Measurements from ENCODE around the gene GPSM3.
"Not testable (repeated sequence)": the region's sequence is repeated elsewhere in the genome, so short reads cannot be mapped to it uniquely, and the experiment has no call there.

GPSM3 gene

DNA sequence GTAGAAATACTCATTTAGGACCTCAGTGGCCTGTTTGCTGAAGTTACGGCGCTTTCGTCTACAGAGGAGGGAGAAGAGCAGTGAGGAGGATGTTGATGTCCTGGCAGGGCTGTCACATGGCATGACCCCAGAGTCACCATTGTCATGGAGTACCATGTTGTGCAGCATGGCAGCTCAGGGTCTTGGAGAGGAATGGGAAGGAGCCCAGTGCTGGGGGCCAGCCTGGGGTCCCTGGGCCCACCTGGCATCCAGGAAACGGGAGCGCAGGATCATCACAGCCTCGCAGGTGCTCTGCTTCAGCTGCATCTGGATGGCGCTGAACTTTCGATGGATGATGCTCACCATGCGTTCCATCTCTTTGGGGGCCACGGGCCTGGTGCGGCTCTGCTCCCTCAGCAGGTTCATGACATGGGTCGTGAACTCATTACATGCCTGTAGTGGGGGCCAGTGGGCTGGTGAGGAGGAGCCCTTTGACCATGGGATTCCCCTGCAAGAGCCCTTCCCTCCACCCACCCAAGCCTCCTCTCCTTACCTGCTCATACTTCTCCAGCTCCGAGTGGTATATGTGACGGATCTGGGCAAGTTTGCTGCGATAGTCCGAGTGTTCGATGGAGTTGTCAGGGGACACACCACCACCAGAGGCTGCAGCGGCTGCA is 4.6 kb downstream of the GPSM3 start:
- not testable (repeated sequence) for DNase-seq (ENCODE audit: low read depth in 2 of 2)

- DNase-seq (ENCODE audit: low read depth in 2 of 2), result no peak
Observed at GRCh38 chr6:32187009-32187709, 5.3 kb downstream of the GPSM3 start.

- DNase-seq (ENCODE audit: low read depth in 2 of 2), result not testable (repeated sequence)
Observed at GRCh38 chr6:32186151-32186840, 6.1 kb downstream of the GPSM3 start.

DNA sequence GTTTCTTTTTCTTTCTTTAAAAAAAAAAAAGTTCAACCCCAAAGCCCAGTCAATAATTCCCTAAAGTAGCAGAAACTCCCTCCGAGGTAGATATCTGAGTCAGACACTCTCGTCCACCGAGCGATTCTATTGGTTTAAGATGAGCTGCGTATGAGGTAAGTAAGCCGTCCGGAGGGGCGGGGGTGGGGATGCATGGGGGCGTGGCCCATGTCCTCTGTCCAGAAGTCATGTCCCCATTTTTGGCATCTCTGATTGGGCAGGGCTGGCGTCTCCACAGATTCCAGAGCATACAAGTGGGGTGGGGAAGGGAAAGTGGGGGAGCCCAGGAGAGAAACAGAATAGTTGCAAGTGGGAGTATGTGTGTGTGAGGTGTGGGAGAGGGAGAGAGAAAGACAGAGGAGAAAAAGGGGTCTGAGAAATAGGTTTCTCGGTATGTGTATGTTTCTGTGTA is 6.7 kb downstream of the GPSM3 start:
- DNase-seq (ENCODE audit: low read depth in 2 of 2), result peak; percentile 36 to 39

- DNase-seq (ENCODE audit: low read depth in 2 of 2), result no peak
Observed at GRCh38 chr6:32184084-32184640, 8.3 kb downstream of the GPSM3 start, which contains the start of gene AGER. Gene AGER, minus strand, starts transcription at chr6:32184253. Its CDS starts 31 bp downstream, at chr6:32184222.

GRCh38 chr6:32183483-32184083 is 8.9 kb downstream of the GPSM3 start:
- DNase-seq (ENCODE audit: low read depth in 2 of 2), result no peak

DNA sequence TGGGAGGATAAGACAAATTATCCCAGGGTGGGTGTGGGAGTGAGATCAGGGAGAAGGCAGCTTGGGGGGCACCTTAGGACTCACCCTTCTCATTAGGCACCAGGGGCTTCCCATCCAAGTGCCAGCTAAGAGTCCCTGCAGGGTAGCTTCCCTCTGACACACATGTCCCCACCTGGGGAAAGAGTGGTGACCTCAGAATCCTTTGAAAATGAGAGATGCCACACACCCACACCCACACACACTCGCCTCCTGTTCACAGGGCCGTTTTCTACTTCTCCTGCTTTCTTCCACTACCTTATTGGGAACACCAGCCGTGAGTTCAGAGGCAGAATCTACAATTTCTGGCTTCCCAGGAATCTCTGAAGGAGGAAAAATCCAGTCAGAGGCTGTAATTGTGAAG is 9.4 kb downstream of the GPSM3 start:
- no peak for DNase-seq (ENCODE audit: low read depth in 2 of 2)

DNA sequence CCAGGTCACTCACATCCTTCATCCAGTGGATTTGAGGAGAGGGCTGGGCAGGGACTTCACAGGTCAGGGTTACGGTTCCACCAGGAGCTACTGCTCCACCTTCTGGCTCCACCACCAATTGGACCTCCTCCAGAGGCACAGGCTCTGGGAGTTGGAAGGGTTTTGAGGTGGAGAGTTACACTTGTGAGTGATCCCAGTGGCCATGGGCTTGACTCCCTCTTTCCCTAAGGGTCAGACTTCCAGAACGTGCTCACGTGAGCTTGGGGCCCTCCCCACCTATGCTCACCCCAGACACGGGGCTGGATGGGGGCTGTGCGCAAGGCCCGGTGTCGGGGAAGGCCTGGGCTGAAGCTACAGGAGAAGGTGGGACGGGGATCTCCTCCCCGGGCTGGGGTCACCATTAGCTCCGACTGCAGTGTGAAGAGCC is 9.9 kb downstream of the GPSM3 start:
- no peak for DNase-seq (ENCODE audit: low read depth in 2 of 2)

DNA sequence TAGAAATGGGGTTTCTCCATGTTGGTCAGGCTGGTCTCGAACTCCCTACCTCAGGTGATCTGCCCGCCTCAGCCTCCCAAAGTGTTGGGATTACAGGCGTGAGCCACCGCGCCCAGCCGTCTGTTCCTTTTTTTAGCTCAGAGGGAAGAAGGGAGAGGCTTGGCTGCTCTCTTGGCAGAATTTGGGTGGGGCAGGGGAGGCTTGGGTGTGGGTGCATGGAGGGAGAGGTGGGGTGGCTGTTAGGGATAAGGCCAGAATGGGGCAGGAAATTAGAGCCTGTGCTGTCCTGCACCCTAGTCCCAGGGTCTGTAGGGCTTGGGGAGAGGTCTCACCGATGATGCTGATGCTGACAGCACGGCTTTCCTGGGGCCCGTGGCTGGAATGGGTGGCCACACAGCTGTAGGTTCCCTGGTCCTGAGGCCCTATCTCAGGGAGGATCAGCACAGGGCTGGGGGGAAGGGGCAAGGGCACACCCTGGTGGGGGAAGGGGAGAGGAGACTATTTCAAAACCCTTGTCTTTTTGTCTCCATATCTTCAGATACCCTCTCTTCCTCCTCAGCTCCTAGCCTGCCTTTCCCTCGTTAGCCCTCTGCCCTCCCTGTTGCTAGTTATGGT is 10.4 kb downstream of the GPSM3 start:
- DNase-seq (ENCODE audit: low read depth in 2 of 2), result no peak

- no peak for DNase-seq (ENCODE audit: low read depth in 2 of 2)
Observed at GRCh38 chr6:32181148-32181702, 11.2 kb downstream of the GPSM3 start.

GRCh38 chr6:32179766-32180405 is 12.6 kb downstream of the GPSM3 start:
- no peak for DNase-seq (ENCODE audit: low read depth in 2 of 2)

DNA sequence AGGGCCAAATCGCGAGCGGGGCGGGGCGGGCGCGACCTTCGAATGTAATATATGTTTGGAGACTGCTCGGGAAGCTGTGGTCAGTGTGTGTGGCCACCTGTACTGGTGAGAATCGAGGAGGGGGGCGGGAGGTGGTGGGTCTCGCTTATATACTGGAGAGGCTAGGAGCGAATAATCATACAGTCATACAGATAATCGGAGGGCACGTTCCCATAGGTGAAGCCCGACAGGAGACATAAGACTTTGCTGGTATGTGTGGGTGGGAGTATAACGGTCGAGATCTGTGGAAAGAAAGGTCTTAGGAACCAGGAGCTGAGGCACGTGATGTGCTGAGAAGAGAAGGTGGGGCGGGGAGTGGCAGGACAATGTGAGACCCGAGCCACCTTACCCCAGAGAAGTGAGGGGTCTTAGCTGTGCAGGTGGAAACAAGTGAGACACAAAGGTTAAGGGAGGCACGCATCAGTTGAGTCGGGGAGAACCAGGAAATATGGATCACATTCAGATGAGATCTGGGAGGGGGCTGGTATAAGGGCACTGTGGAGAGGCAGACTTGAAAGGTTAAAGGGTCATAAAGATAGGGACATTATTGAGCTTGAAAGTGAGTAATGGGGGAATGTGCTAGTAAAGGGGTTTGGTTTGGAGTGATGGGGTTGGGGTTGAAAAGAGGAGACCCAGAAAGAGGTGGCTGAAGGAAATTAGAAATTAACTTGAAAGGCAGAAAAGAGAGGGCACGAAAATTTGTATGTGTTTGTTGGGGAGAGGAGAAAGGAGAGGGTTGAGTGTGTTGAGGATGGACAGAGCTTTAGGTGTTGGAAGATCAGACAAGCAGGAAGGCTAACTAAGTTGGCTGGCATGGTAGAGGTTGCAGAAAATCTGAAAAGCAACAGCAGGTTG is 13.6 kb downstream of the GPSM3 start:
- no peak for DNase-seq (ENCODE audit: low read depth in 2 of 2)

DNA sequence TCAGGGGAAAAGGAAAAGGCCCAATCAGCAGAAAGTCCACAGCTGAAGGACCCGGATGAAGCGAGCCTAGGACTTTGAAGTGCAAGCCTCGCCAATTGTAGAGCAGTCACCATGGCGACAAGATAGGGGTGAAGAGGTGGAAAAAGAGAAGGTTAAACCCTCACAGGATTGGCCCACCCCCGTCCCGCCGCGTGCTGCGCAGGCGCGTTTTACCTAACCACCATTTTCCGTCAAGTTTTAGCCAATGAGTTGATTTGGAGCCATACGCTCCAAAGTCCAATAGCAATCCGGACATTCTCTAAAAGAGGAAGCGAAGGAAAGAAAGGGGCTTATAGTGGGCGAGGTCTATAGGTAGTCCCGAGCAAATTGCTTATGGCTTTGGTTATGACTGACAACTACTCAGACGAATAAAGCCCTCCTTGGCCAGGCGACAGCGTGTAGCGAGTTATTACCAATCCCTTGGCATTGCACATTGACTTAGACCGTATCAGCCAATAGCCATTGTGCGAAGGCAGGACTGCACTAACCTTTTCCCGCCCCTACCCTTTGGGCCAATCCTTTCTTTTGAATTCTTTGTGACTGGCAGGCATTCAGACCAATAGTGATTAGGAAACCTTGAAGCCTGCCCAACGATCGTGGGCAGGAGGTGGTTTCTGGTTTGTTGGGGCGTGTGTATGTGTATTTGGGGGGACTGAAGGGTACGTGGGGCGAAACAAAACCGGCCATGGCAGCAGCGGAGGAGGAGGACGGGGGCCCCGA is 14.5 kb downstream of the GPSM3 start, which contains the start of gene RNF5:
Gene RNF5, plus strand, starts transcription at position 618 of the 759 bp plus-strand sequence. Its CDS starts 107 bp downstream, at position 725.
- peak; percentile 87 to 92 for DNase-seq (ENCODE audit: low read depth in 2 of 2)

DNA sequence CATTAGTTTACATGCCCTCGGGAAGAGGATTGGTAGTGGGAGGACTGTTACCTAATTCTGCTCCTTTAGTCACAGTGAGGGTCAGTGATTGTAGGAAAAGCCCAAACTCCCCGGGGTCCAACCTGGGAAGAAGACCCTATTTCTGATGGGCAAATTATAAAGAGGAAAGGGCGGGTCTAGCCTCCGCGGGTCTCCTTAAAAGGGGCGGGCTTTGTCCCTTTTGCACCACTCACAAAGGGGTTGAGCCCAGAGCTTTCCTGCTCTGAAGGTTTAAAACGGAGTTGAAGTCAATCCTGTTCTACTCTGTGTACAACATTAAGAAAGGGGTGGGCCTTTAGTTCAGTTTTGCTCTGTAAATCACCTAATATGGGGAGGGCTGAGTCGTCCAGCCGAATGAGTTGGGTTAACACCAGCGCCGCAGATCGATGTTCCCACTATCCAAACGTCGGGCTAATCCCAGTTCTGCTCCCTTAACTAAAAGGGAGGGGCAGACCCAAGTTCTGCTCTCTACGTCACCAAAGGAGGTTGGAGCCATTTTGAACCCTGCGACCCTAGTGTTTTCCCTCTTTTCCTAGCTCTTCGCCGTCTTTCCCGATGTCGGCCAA is 15.2 kb downstream of the GPSM3 start:
- DNase-seq (ENCODE audit: low read depth in 2 of 2), result no peak

DNA sequence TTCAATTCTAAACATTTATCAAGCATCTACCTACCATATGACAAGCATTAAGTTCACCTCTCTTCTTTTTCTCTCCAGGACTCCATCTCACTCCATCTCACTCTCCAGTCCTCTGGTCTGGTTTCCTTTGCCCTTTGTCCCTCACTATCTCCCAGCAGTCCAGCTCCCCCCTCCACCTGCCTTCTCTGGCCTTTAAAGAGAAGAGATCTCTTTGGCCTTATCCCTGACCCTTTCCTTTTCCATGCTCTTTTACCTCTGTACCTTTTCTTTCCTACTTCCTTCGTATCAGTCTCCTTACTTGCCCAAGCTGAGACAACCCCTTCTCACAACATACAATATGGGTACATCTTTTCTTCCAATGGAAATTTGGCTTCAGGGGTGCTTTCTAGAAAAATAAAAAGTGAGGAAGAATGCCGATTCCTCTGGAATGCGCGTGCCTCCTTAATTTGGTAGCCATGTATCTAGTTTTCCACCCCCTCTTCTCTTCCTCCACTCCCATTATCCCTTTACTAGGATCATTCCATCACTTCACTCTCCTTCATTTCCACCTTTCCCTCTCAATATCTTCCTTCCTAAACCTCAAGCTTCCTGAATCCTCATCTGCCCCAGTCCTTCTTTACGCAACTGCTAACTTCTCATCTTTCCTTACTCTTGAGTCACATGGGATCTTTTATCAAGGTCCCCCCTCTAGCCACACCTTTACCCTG is 15.8 kb downstream of the GPSM3 start:
- DNase-seq (ENCODE audit: low read depth in 2 of 2), result no peak

DNA sequence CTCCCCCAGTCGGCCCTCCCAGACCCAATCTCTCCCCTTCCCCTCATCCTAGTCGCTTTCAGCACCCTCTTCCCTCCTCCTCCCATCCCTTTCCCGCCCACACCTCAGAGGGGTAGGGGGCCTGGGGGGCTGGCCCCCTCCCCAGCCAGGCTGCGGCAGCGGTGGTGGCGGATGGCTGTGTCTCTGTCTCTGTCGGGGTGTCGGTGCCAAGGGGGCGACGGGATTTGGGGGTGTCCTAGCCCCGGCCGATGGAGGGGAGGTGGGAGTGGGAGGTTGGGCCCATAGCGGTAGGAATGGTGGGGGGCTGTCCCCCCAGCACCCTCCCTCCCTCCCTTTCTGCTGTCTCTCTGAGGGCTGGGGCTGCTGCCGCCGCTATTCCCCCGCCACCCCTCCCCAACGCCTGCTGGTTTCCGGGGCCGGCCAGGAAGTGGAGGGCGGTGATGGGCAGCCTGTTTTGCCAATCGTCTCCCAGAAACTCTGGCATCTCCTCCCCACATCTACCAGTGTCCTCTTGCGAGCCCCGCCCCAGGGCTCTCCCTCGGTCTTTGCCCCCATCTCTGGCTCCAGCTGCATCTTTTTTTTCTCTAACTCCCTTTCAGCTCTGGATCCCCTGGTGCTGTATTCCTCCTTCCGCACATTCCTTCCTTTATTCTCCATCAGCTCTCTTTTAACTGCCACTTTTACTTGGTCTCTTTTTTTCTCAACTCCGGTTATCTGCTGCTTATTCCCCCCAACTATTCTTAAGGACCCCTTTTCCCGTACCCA is 16.6 kb downstream of the GPSM3 start, which contains the start of gene AGPAT1:
Gene AGPAT1, minus strand, starts transcription at position 374 of the 765 bp plus-strand sequence. CDS start 4,588 bp downstream, outside the sequence.
- peak; percentile 94 for DNase-seq (ENCODE audit: low read depth in 2 of 2)

DNA sequence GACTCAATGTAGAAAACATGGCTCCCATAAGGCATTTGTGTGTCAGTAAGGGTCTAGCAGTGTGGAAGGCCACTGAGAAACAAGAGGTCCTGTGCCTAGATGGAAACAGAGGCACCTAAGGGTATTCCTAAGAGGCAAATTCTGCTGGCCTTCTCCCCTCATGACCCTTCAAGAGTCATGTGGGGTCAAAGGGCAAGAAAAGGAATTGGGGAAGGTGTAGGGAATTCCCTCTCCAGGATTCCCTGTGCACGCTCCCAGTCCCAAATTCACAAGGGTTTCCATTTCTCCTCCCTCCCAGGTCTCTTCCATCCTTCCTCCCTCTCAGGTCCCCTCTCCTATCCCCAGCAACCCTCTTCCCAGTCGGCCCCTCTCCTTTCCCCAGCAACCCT is 17.1 kb downstream of the GPSM3 start:
- DNase-seq (ENCODE audit: low read depth in 2 of 2), result no peak

All from stimulated activated CD8-positive, alpha-beta memory T cell treated with anti-CD3 and anti-CD28 coated beads, Interleukin-7, amount 100 ng/mL, for 4 hours (primary cell).